Measurements from ENCODE around the gene ARHGEF1.

GRCh38 chr19:41923045-41923788, 40.2 kb downstream of the ARHGEF1 start:
- no peak for TF ChIP-seq CTCF (optimal IDR thresholded peaks at IDR 0.05 in 1 of 3, IDR thresholded peaks at IDR 0.05 in 1 of 3, conservative IDR thresholded peaks at IDR 0.05 in 1 of 3; ENCODE audit: extremely low read depth in 1 of 3, insufficient read depth in 2 of 3, low read length in 3 of 3)
- peak; percentile 25 for TF ChIP-seq EZH2 (IDR thresholded peaks at IDR 0.05; ENCODE audit: low read length)
